ENCODE data around the gene NFATC1. TPM values are rescaled to one million over a fixed set of nuclear protein-coding genes. Genes with fewer than 3 reads are reported as not detected.

Gene NFATC1
- total RNA-seq, 1 donor from 2014 or later: 5.6 TPM

GRCh38 chr18:79441420-79441819 lies 45.7 kb downstream of the NFATC1 start:
- Mint-ChIP-seq H3K36me3 (ENCODE audit: insufficient read depth) (no peaks in the 10 kb centered on the region), H3K9me3 (ENCODE audit: low read depth) (no peaks in the 10 kb centered on the region), H3K27ac (no peak overlapping the region), H3K27me3 (peaks cover 3% of the 10 kb centered on the region), H3K4me3 (ENCODE audit: low read depth) (no peak overlapping the region), H3K4me1 (ENCODE audit: low read depth) (peaks cover 13% of the 10 kb centered on the region)
- TF ChIP-seq, protein P1, sequence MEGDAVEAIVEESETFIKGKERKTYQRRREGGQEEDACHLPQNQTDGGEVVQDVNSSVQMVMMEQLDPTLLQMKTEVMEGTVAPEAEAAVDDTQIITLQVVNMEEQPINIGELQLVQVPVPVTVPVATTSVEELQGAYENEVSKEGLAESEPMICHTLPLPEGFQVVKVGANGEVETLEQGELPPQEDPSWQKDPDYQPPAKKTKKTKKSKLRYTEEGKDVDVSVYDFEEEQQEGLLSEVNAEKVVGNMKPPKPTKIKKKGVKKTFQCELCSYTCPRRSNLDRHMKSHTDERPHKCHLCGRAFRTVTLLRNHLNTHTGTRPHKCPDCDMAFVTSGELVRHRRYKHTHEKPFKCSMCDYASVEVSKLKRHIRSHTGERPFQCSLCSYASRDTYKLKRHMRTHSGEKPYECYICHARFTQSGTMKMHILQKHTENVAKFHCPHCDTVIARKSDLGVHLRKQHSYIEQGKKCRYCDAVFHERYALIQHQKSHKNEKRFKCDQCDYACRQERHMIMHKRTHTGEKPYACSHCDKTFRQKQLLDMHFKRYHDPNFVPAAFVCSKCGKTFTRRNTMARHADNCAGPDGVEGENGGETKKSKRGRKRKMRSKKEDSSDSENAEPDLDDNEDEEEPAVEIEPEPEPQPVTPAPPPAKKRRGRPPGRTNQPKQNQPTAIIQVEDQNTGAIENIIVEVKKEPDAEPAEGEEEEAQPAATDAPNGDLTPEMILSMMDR (IDR thresholded peaks at IDR 0.05; ENCODE audit: unreplicated experiment): no peak
- DNase-seq (ENCODE audit: low spot score, unreplicated experiment): no peak

GRCh38 chr18:79442508-79443221 lies 46.9 kb downstream of the NFATC1 start:
- H3K4me1 Mint-ChIP-seq (ENCODE audit: low read depth): peaks cover 13% of the 10 kb centered on the region
- no peaks in the 10 kb centered on the region for H3K9me3 Mint-ChIP-seq (ENCODE audit: low read depth)
- H3K27ac Mint-ChIP-seq: no peak overlapping the region
- TF ChIP-seq, protein P1 (IDR thresholded peaks at IDR 0.05; ENCODE audit: unreplicated experiment): no peak
- DNase-seq (ENCODE audit: low spot score, unreplicated experiment): no peak
- no peak overlapping the region for H3K4me3 Mint-ChIP-seq (ENCODE audit: low read depth)
- H3K36me3 Mint-ChIP-seq (ENCODE audit: insufficient read depth): no peaks in the 10 kb centered on the region
- peaks cover 3% of the 10 kb centered on the region for H3K27me3 Mint-ChIP-seq

GRCh38 chr18:79445221-79445620 lies 49.5 kb downstream of the NFATC1 start:
- Mint-ChIP-seq H3K27ac (peak overlapping the region; percentile 80), H3K9me3 (ENCODE audit: low read depth) (no peaks in the 10 kb centered on the region), H3K4me1 (ENCODE audit: low read depth) (peaks cover 6% of the 10 kb centered on the region), H3K27me3 (no peaks in the 10 kb centered on the region), H3K36me3 (ENCODE audit: insufficient read depth) (no peaks in the 10 kb centered on the region), H3K4me3 (ENCODE audit: low read depth) (no peak overlapping the region)
- TF ChIP-seq, protein P1 (IDR thresholded peaks at IDR 0.05; ENCODE audit: unreplicated experiment): no peak
- no peak for DNase-seq (ENCODE audit: low spot score, unreplicated experiment)

- Mint-ChIP-seq H3K27ac (no peak overlapping the region), H3K4me3 (ENCODE audit: low read depth) (no peak overlapping the region), H3K27me3 (no peaks in the 10 kb centered on the region), H3K36me3 (ENCODE audit: insufficient read depth) (no peaks in the 10 kb centered on the region), H3K9me3 (ENCODE audit: low read depth) (no peaks in the 10 kb centered on the region), H3K4me1 (ENCODE audit: low read depth) (peaks cover 6% of the 10 kb centered on the region)
- no peak for DNase-seq (ENCODE audit: low spot score, unreplicated experiment)
- TF ChIP-seq, protein P1 (IDR thresholded peaks at IDR 0.05; ENCODE audit: unreplicated experiment): no peak
Measured at GRCh38 chr18:79445696-79446561, 50.2 kb downstream of the NFATC1 start.

DNA sequence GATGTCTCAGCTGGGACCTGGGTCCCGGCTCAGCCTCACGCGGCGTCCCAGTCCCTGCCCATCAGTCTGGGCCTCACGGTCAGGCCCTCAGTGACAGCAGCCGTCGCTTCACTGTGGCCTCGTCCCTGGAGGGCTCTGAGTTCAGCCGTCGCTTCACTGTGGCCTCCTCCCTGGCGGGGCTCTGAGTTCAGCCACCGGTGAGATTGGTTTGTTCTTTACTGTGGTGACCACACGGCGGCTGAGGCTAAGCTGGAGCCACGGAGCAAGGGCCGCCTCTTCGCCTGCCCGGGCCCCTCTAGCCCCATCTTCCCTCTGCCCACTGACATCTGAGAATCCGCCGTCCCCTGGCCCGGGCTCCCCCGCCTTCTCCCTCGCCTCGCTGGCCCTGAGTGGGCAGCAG lies 51.2 kb downstream of the NFATC1 start:
- Mint-ChIP-seq H3K27me3 (no peaks in the 10 kb centered on the region), H3K9me3 (ENCODE audit: low read depth) (no peaks in the 10 kb centered on the region), H3K27ac (no peak overlapping the region), H3K4me3 (ENCODE audit: low read depth) (no peak overlapping the region), H3K36me3 (ENCODE audit: insufficient read depth) (no peaks in the 10 kb centered on the region), H3K4me1 (ENCODE audit: low read depth) (peaks cover 6% of the 10 kb centered on the region)
- no peak for DNase-seq (ENCODE audit: low spot score, unreplicated experiment)
- TF ChIP-seq, protein P1 (IDR thresholded peaks at IDR 0.05; ENCODE audit: unreplicated experiment): no peak

All from progenitor cell of endocrine pancreas (in vitro differentiated cells).